Measurements from ENCODE around the gene PPP1CB.

DNA sequence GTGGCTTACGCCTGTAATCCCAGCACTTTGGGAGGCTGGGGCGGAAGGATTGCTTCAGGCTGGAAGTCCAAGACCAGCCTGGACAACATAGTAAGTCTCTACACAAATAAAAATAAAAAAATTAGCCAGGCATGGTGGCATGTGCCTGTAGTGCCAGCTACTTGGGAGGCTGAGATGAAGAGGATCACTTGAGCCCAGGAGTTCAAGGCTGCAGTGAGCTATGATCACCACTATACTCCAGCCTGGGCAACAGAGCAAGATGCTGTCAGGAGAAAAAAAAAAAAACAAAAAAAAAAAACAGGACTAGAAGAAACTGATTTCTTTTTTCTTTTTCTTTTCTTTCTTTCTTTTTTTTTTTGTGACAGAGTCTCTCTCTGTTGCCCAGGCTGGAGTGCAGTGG lies 72.6 kb downstream of the PPP1CB start:
- TF ChIP-seq, protein P1, sequence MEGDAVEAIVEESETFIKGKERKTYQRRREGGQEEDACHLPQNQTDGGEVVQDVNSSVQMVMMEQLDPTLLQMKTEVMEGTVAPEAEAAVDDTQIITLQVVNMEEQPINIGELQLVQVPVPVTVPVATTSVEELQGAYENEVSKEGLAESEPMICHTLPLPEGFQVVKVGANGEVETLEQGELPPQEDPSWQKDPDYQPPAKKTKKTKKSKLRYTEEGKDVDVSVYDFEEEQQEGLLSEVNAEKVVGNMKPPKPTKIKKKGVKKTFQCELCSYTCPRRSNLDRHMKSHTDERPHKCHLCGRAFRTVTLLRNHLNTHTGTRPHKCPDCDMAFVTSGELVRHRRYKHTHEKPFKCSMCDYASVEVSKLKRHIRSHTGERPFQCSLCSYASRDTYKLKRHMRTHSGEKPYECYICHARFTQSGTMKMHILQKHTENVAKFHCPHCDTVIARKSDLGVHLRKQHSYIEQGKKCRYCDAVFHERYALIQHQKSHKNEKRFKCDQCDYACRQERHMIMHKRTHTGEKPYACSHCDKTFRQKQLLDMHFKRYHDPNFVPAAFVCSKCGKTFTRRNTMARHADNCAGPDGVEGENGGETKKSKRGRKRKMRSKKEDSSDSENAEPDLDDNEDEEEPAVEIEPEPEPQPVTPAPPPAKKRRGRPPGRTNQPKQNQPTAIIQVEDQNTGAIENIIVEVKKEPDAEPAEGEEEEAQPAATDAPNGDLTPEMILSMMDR (IDR thresholded peaks at IDR 0.05) = no peak
- TF ChIP-seq POLR2A (IDR thresholded peaks at IDR 0.05) = no peak

All from heart left ventricle (tissue), 13 donors.